ENCODE results near the gene SLC6A6.
"Not testable (repeated sequence)": the region's sequence is repeated elsewhere in the genome, so short reads cannot be mapped to it uniquely, and the experiment has no call there.

SLC6A6 gene

DNA sequence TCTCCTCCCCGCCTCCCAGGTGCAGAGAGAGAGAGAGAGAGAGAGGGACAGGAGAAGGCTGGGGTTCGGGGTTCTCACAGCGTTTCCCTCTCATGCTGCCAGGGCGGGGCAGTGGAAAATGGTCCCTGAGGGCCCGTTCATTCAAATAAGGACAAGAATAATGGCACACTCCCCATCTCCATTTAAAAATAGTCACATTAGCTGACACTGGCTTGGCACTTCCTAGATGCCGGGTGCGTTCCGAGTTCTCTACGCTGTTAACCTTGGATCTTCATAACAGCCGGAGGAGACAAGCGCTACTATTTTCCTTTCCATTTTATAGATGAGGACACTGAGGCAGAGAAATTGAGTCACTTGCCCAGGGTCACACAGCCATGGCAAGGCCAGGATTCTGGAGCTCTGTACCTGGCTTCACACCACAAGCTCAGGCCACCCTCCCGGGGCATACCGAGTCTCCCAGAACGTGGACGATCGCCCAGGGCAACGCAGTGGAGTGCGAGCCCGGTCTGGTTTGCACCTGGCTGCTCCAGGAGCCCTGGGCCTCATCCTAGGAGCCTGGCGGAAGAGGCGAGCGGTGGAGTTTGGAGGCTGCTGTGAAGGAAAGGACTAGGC is 608 bp upstream of the SLC6A6 start:
- DNase-seq, result no peak

GRCh38 chr3:14403619-14404155 is 1.3 kb downstream of the SLC6A6 start:
- peak in 1 of 2 donors; percentile 31 for DNase-seq

DNA sequence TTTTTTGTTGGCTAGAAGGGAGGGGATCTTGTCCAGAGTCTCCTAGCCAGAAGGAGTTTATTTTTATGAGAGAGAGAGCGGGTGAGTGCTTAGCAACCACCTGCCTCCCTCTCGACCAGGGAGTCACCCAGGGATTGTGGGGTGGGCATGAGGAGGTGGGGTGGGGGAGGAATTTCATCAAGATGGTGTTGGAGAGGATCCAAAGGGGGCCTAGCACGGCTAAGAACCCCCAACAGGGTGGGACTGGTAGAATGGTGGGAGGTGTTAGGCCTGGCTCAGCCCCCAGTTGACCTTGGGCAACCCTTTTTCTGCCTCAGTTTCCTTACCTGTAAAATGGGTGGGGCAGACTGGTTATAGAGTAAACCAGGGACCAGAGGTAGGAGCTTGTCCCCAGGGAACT is 1.8 kb downstream of the SLC6A6 start:
- DNase-seq, result no peak

DNA sequence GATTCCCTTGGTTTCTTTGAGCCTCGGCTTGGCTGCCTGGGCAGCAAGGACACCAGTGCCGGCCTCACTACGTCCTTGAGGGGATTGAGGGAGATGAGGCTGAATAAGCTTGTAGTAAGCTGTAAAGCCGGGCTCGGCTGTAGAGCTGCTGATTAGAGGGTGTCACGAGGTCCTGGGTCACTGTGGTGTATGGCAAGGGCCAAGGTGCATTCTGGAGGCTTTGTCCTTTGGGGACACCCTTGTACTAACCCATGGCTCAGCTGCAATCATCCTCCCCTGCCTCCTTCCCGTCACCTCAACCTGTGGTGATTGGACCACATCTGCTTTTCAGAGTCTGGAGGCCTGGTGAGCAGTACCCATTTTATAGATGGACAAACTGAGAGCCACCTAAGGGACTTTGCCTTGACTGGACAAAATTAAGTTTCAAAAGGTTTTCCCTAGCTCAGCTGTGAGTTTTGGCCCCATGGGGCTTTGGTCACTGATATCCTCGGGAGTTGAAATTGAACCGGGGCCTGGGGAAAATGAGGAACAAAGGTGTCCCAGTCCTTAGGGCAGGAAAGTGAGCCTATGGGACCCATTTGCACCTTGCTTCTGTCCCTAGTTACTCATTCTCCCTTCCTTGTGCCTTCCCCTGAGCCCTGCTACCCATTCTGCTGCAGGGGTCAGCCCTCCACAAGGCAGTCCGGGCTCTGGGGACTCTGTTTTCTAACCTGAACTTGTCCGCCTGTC is 2.4 kb downstream of the SLC6A6 start:
- DNase-seq, result no peak

DNA sequence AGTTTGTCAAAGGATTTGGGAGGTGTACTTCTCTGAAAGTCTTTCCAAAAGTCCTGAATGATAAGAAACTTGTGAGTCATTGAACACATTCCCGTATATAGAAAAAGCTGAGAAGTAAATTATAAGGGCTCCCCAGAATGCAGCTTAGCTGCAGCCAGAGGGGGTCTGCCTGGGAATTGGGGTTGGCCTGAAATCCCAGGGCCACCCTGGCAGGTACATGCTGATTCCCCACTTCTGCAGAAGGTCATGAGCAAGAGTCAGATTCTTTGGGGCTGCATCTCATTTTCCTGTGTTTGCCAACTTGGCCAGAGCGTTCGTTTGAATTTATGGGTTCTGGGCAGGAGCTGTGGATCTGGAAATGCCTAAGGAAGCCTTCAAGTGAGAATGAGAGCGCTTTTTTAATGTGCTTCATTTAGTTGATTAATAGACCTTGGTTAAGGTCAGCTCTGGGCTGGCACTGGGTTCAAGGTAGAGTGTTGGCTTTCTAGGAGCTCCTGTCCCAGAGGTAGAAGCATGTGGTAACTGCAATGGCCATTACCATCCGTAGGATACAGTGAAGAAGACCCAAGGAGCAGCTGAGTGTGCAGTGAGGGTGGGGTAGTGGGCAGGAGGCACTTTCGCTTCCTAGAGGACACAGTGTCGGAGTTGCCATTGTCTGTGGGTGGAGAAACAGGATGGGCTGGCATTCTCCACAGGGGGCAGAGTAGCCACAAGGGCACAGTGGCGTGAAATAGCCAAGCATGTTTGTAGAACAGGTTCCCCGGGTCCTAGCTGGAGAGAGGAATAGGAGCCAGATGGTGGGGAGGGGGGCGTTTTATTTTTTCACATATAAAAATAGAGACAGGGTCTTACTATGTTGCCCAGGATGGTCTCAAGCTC is 3.2 kb downstream of the SLC6A6 start:
- no peak for DNase-seq

DNA sequence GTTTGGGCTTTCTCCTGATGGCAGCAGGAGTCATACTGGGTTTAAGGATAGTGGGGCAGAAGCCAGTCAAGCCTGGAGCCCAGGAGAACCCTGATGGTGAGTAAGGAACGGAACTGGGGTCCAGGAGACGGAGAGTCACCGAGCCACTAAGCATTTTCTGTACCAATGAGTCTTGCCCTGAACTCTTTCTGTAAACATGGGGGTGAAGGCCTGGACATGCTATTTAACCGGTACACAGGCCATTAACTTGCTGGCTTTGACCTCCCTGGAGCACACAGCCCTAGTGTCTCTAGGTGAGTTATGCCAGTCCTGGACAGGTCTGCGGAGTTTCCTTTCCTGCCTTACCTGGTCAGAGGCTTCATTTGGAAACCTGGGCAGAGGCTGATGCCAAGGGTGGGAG is 3.9 kb downstream of the SLC6A6 start:
- no peak for DNase-seq

DNA sequence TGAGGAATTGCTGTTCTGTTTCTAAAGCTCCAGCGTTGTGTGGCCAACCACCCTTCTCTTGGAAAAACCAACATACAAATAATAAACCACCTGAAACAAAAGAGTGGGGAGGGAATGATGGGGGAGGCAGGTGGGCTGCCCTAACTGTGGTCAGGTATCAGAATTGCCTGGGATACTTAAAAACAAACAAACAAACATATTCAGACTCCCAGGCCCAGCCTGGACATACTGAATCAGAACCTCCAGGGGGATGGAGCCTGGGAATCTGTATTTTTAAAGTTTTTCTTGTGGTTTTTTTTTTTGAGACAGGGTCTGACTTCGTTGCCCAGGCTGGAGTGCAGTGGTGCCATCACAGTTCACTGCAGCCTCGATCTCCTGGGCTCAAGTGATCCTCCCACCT is 4.4 kb downstream of the SLC6A6 start:
- no peak for DNase-seq

- DNase-seq, result no peak
These were observed 4.8 kb downstream of the SLC6A6 start for GRCh38 chr3:14407203-14407602.

GRCh38 chr3:14409779-14410063 is 7.3 kb downstream of the SLC6A6 start:
- DNase-seq, result not testable (repeated sequence)

- no peak for DNase-seq
These were observed 7.7 kb downstream of the SLC6A6 start for GRCh38 chr3:14410106-14410502.

DNA sequence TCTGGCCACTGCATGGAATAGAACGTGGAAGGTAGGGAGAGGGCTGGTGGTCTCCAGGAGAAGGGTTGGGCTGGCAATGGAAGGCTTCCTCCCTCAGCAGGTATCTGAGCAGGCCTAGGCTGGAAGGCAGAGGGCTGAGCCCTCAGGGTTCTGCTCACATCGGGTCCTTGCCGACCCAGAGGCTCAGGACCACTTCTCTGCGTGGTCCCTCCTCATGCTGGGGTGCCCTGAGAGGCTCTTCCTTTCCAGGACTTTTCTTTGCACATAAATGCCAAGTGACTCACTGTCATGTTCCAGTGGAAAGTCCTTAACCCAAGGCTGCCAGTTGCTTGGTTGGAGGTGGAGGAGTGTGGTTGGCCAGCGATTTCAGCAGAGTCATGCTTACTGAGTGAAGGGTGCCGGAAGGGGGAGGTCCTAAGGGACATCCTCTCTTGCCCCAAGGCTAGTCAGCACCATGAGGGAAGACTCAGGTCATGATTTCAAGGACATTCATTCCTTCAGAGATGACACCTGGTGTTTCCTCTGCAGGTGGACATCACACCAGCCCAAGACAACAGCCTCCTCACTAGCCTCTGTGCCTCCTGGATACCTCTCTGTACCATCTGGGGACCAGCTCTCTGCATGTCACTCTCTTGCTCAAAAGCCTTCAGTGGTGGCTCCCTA is 8.2 kb downstream of the SLC6A6 start:
- DNase-seq, result peak; percentile 26 to 79

GRCh38 chr3:14411166-14411526 is 8.7 kb downstream of the SLC6A6 start:
- no peak for DNase-seq

- no peak for DNase-seq
These were observed 9.6 kb downstream of the SLC6A6 start for GRCh38 chr3:14411988-14412387.

GRCh38 chr3:14412831-14413380 is 10.5 kb downstream of the SLC6A6 start:
- DNase-seq, result no peak

GRCh38 chr3:14413381-14414071 is 11.1 kb downstream of the SLC6A6 start:
- no peak for DNase-seq

- DNase-seq, result no peak
These were observed 12.5 kb downstream of the SLC6A6 start for GRCh38 chr3:14414846-14415464.

DNA sequence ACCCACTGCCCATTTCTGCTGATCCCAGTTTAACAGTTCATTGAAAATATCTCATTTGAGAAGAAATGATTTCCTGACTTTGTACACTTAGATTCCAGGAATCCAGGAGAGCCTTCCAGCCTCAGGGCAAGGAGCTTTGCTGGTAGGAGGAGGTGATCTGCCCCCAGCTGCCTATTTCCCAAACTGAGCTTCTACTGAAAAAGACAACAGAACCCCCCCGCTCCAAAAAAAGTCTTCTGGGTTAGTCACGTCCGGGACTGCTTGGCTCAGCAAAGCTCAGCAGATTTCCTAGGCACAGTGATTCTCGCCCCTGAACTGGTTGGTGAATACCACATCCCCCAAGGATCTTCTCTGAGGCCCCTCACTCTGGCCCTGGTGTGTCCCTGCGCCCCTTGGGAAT is 13.1 kb downstream of the SLC6A6 start:
- DNase-seq, result no peak

- DNase-seq, result no peak
These were observed 14.0 kb downstream of the SLC6A6 start for GRCh38 chr3:14416453-14416852.

DNA sequence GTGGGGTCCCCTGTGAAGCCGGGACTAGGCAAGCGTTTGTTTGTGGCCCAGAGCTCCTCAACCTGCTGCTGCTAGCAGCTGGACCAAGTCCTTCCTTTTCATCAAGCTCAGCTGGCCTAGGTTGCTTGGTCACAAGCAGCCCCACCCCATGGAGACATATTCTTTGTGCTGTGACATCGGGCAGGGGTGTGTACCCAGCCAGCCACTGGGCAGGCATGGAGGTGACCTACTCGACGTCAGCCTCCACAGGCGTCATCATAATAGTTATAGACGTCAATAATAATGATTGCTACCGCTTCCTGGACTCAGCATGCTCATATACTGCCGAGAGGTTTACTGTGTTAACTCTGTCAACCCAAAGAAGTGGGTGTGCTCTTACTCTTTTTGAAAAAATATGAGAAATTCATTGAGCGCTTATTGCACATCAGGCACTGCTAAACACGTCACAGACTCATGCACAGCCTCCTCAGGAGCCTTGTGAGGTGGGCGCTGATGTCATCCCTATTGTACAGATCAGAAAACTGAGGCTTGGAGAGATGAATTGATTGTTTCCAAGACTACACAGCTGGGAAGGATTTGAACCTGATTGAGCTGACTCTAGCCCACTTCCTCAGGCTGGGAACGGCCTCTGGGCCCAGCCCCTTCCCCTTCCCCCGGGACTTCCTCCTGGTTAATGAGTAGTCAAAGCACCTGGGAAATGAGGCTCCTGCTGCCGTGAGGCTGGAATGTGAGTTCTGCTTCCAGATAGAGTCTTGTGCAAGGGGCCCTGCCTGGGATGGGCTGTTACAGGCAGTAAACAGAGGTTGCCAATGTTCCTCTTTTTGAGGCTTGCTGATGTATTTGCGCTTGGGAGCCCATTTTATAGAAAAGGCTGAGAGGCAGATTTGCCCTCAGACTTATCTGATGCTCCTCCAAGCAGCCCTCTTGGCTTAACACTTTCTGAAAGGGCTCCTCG is 16.2 kb downstream of the SLC6A6 start:
- peak in 1 of 2 donors; percentile 55 for DNase-seq

Data from CD4-positive, alpha-beta T cell treated with Interleukin-1 beta for 1 hour (primary cell).